ENCODE measurements around the gene DPAGT1. TPM values are rescaled to one million over a fixed set of nuclear protein-coding genes. Genes with fewer than 3 reads are reported as not detected.

DPAGT1 gene
- total RNA-seq, 4 donors from 2014 or later = 14.2 to 28.7 (median 19.9) TPM

DNA sequence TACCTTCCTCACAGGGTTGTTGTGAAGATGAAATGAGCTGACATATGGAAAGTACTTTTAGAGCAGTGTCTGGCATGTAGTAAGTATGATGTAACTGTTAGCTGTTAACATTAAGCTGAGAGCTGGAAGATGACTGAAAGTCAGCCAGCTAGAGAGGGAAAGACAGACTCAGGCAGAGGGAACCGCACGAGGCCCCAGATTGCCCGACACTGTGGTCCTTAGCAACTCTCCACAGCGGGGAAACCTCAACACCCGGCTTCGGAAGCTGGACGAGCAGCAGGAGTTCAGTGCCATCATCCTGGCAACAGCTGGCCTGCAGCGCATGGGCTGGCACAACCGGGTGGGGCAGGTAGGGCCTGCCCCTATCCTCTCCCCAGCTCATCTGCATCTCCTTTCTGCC is 10.5 kb downstream of the DPAGT1 start:
- DNase-seq (ENCODE audit: extremely low spot score) = no peak
- Histone ChIP-seq H3K4me3 (no peak overlapping the region), H3K36me3 (peaks cover 0 to 24% (median 14%) of the 10 kb centered on the region in 4 donors), H3K27me3 (no peaks in the 10 kb centered on the region), H3K4me1 (peaks cover 19 to 41% (median 30%) of the 10 kb centered on the region in 4 donors), H3K27ac (replicated peaks in 1 of 4) (peak overlapping the region in 2 of 4 donors; percentile 32 to 98), H3K9me3 (no peaks in the 10 kb centered on the region)
- 51% methylated on average over 7 of the region's 9 CpGs for WGBS
- TF ChIP-seq POLR2AphosphoS5 (IDR thresholded peaks at IDR 0.05) (no peak), POLR2A (IDR thresholded peaks at IDR 0.05; ENCODE audit: low read depth) (no peak), CTCF (IDR thresholded peaks at IDR 0.05) (no peak), EP300 (IDR thresholded peaks at IDR 0.05) (no peak)
- intact Hi-C loops (cut with DNase I) = no loop called here

DNA sequence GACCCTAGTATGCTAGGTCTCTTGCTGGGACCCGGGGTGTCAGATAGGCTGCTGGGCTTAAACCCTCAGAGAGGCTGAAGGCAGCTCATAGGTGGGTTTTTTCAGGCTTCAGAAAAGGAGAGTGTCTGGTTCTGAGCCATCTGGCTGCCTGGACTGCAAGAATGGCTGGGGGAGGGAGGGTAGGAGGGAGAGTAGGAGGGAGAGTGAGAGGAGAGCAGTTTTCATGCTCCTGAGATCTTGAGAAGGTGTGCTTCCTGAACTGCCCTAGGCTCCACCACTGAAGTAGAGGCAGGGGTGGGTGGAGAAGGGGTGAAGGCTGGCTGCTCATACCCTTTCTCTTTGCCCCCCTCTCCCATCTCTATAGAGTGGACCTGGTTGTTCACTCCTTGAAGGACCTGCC is 12.3 kb downstream of the DPAGT1 start:
- H3K36me3 ChIP-seq = peaks cover 0 to 24% (median 14%) of the 10 kb centered on the region in 4 donors
- intact Hi-C loops (cut with DNase I) = no loop called here
- WGBS = 91% methylated on average over 1 of the region's 1 CpG
- H3K27me3 ChIP-seq = no peaks in the 10 kb centered on the region
- no peak for DNase-seq (ENCODE audit: extremely low spot score)
- H3K4me3 ChIP-seq = no peak overlapping the region
- H3K27ac ChIP-seq (replicated peaks in 1 of 4) = no peak overlapping the region
- H3K9me3 ChIP-seq = no peaks in the 10 kb centered on the region
- peaks cover 25 to 48% (median 37%) of the 10 kb centered on the region in 4 donors for H3K4me1 ChIP-seq
- TF ChIP-seq POLR2AphosphoS5 (IDR thresholded peaks at IDR 0.05) (no peak), CTCF (IDR thresholded peaks at IDR 0.05) (no peak), EP300 (IDR thresholded peaks at IDR 0.05) (no peak), POLR2A (IDR thresholded peaks at IDR 0.05; ENCODE audit: low read depth) (no peak)

- no peaks in the 10 kb centered on the region for H3K27me3 ChIP-seq
- 90% methylated on average over 9 of the region's 9 CpGs for WGBS
- H3K36me3 ChIP-seq = peaks cover 0 to 24% (median 14%) of the 10 kb centered on the region in 4 donors
- H3K9me3 ChIP-seq = no peaks in the 10 kb centered on the region
- peaks cover 22 to 41% (median 32%) of the 10 kb centered on the region in 4 donors for H3K4me1 ChIP-seq
- no peak overlapping the region for H3K27ac ChIP-seq (replicated peaks in 1 of 4)
- no peak overlapping the region for H3K4me3 ChIP-seq
- TF ChIP-seq CTCF (IDR thresholded peaks at IDR 0.05) = no peak
- DNase-seq (ENCODE audit: extremely low spot score) = no peak
- intact Hi-C loops (cut with DNase I) = no loop called here
Observed at GRCh38 chr11:119088406-119088805, 13.2 kb downstream of the DPAGT1 start.

GRCh38 chr11:119087747-119088241 is 13.9 kb downstream of the DPAGT1 start:
- intact Hi-C loops (cut with DNase I) = no loop called here
- Histone ChIP-seq H3K4me1 (peaks cover 16 to 35% (median 25%) of the 10 kb centered on the region in 4 donors), H3K9me3 (no peaks in the 10 kb centered on the region), H3K27me3 (no peaks in the 10 kb centered on the region), H3K36me3 (peaks cover 0 to 18% (median 10%) of the 10 kb centered on the region in 4 donors), H3K27ac (replicated peaks in 1 of 4) (no peak overlapping the region), H3K4me3 (no peak overlapping the region)
- DNase-seq (ENCODE audit: extremely low spot score) = no peak
- TF ChIP-seq CTCF (IDR thresholded peaks at IDR 0.05) (no peak), POLR2A (IDR thresholded peaks at IDR 0.05; ENCODE audit: low read depth) (no peak), EP300 (IDR thresholded peaks at IDR 0.05) (no peak), POLR2AphosphoS5 (IDR thresholded peaks at IDR 0.05) (no peak)
- WGBS = 76% methylated on average over 2 of the region's 2 CpGs

GRCh38 chr11:119087123-119087522 is 14.5 kb downstream of the DPAGT1 start:
- Histone ChIP-seq H3K36me3 (peaks cover under 1 to 18% (median 10%) of the 10 kb centered on the region in 4 donors), H3K4me1 (peaks cover 15 to 29% (median 19%) of the 10 kb centered on the region in 4 donors), H3K27ac (replicated peaks in 1 of 4) (no peak overlapping the region), H3K27me3 (no peaks in the 10 kb centered on the region), H3K9me3 (no peaks in the 10 kb centered on the region), H3K4me3 (no peak overlapping the region)
- intact Hi-C loops (cut with DNase I) = no loop called here
- TF ChIP-seq CTCF (IDR thresholded peaks at IDR 0.05) = no peak
- no peak for TF ChIP-seq POLR2A (IDR thresholded peaks at IDR 0.05; ENCODE audit: low read depth)
- TF ChIP-seq EP300 (IDR thresholded peaks at IDR 0.05) = no peak
- no peak for TF ChIP-seq POLR2AphosphoS5 (IDR thresholded peaks at IDR 0.05)
- no peak for DNase-seq (ENCODE audit: extremely low spot score)
- WGBS = 84% methylated on average over 6 of the region's 6 CpGs
